IMR-90 (cell line): ENCODE data around the gene CATSPERE. TPM values are rescaled to one million over a fixed set of nuclear protein-coding genes. Genes with fewer than 3 reads are reported as not detected.

Experiments
- ATAC-seq: fragments of 200-7000 bp; cut with Tn5 transposase; 2 replicates; pipeline ENCODE4 v1.9.1; 2020; ENCODE audit warnings: low read depth, mild to moderate bottlenecking, moderate library complexity
- BruUV-seq: library from RNA; stranded (reverse); fragments of 400-500 nt; replicated peaks from 2 replicates; lab custom pipeline; 2021; lab: Mats Ljungman, UMichigan
- CTCF ChIA-PET: fragments of 300-600 bp; formaldehyde crosslinking; extraction: SDS; loops from one replicate; lab custom pipeline; 2021; ENCODE audit warnings: antibody characterized with exemption; lab: Yijun Ruan, JAX
- POLR2A ChIA-PET: fragments of 300-600 bp; sonication (Branson Sonifier 250); formaldehyde crosslinking; loops from one replicate; lab custom pipeline; 2022; ENCODE audit warnings: antibody characterized with exemption; ENCODE audit not compliant: unreplicated experiment; lab: Charles Lee
- DNase-seq: peaks from one replicate; pipeline ENCODE4 v3.0.0; 2013
- H2AFZ ChIP-seq: replicated peaks from 2 replicates; pipeline ENCODE3; 2013; ENCODE audit warnings: low read length, mild to moderate bottlenecking; ENCODE audit not compliant: poor library complexity
- H2AK5ac ChIP-seq: 2 replicates; pipeline ENCODE4 v1.6.1; 2013; ENCODE audit warnings: low read depth, low read length, inconsistent platforms
- H2AK9ac ChIP-seq: replicated peaks from 2 replicates; pipeline ENCODE3; 2013; ENCODE audit warnings: mild to moderate bottlenecking, low read depth, low read length, moderate library complexity; ENCODE audit not compliant: poor library complexity
- H2BK120ac ChIP-seq: 2 replicates; pipeline ENCODE4 v1.6.1; 2013; ENCODE audit warnings: low read depth, low read length, inconsistent platforms
- H2BK15ac ChIP-seq: 3 replicates; pipeline ENCODE4 v1.6.1; 2013; ENCODE audit warnings: low read depth, low read length, inconsistent platforms
- H2BK20ac ChIP-seq: 2 replicates; pipeline ENCODE4 v1.6.1; 2013; ENCODE audit warnings: low read depth, mild to moderate bottlenecking, inconsistent platforms, low read length, moderate library complexity
- H2BK5ac ChIP-seq: 2 replicates; pipeline ENCODE4 v1.6.1; 2013; ENCODE audit warnings: mild to moderate bottlenecking, low read depth, low read length, inconsistent platforms; ENCODE audit not compliant: poor library complexity, severe bottlenecking
- H3K14ac ChIP-seq: replicated peaks from 2 replicates; pipeline ENCODE4 v1.6.1; 2013; ENCODE audit warnings: low read depth, low read length, inconsistent platforms
- H3K18ac ChIP-seq: 2 replicates; pipeline ENCODE4 v1.6.1; 2013; ENCODE audit warnings: low read depth, low read length, control low read depth
- H3K23ac ChIP-seq: 2 replicates; pipeline ENCODE4 v1.6.1; 2013; ENCODE audit warnings: low read depth, low read length, inconsistent platforms
- H3K27ac ChIP-seq: 2 replicates; pipeline ENCODE4 v1.5.1; 2013; ENCODE audit warnings: mild to moderate bottlenecking, control low read depth, low read length; ENCODE audit not compliant: insufficient read depth
- H3K27me3 ChIP-seq: 2 replicates; pipeline ENCODE4 v1.6.1; 2013; ENCODE audit warnings: low read length; ENCODE audit not compliant: control insufficient read depth, insufficient read depth
- H3K36me3 ChIP-seq: 2 replicates; pipeline ENCODE4 v1.6.1; 2013; ENCODE audit warnings: low read length, mixed read lengths; ENCODE audit not compliant: control insufficient read depth, insufficient read depth
- H3K4ac ChIP-seq: 2 replicates; pipeline ENCODE4 v1.6.1; 2013; ENCODE audit warnings: low read depth, low read length, inconsistent platforms
- H3K4me1 ChIP-seq: 2 replicates; pipeline ENCODE4 v1.6.1; 2013; ENCODE audit warnings: low read length, mixed read lengths; ENCODE audit not compliant: control insufficient read depth, insufficient read depth
- H3K4me2 ChIP-seq: 2 replicates; pipeline ENCODE4 v1.6.1; 2013; ENCODE audit warnings: low read depth, mild to moderate bottlenecking, control low read depth, low read length, moderate library complexity
- H3K4me3 ChIP-seq: 2 replicates; pipeline ENCODE4 v1.5.1; 2013; ENCODE audit warnings: low read depth, mild to moderate bottlenecking, control low read depth, low read length, moderate library complexity; ENCODE audit not compliant: insufficient read depth
- H3K56ac ChIP-seq: 2 replicates; pipeline ENCODE4 v1.6.1; 2013; ENCODE audit warnings: low read length, inconsistent platforms; ENCODE audit not compliant: insufficient read depth; ENCODE audit errors: extremely low read depth
- H3K79me1 ChIP-seq, 2 experiments: 2 replicates each; pipeline ENCODE4 v1.6.1; 2013; ENCODE audit warnings: low read length in 2 of 2, inconsistent platforms in 1 of 2, low read depth in 1 of 2
- H3K9ac ChIP-seq: 2 replicates; pipeline ENCODE4 v1.6.1; 2013; ENCODE audit warnings: low read depth, low read length, control low read depth
- H3K9me1 ChIP-seq: 2 replicates; pipeline ENCODE4 v1.6.1; 2013; ENCODE audit warnings: low read length, inconsistent platforms; ENCODE audit not compliant: insufficient read depth
- H3K9me3 ChIP-seq: 2 replicates; pipeline ENCODE4 v1.6.1; 2013; ENCODE audit warnings: low read length; ENCODE audit not compliant: control insufficient read depth, insufficient read depth
- H4K20me1 ChIP-seq: 2 replicates; pipeline ENCODE4 v1.6.1; 2013; ENCODE audit warnings: low read length, inconsistent platforms; ENCODE audit not compliant: insufficient read depth
- H4K5ac ChIP-seq: 2 replicates; pipeline ENCODE4 v1.6.1; 2013; ENCODE audit warnings: mild to moderate bottlenecking, low read depth, low read length, control low read depth
- H4K8ac ChIP-seq, 2 experiments: 2 replicates each; pipeline ENCODE4 v1.6.1; 2013; ENCODE audit warnings: low read depth in 2 of 2, low read length in 2 of 2, control low read depth in 1 of 2, inconsistent platforms in 1 of 2
- H4K91ac ChIP-seq: 2 replicates; pipeline ENCODE4 v1.6.1; 2013; ENCODE audit warnings: low read depth, low read length, inconsistent platforms; ENCODE audit not compliant: insufficient read depth
- BHLHE40 ChIP-seq: fragments of 150-350 bp; IDR thresholded peaks from 2 replicates; pipeline ENCODE4 v1.6.1; 2016; ENCODE audit warnings: mild to moderate bottlenecking, low read depth, low read length
- CEBPB ChIP-seq: IDR thresholded peaks from 2 replicates; pipeline ENCODE4 v1.6.1; 2012; ENCODE audit warnings: low read depth, low read length, improper control_type of control experiment
- CHD1 ChIP-seq: IDR thresholded peaks from 2 replicates; pipeline ENCODE4 v1.6.1; 2012; ENCODE audit warnings: low read depth, low read length, improper control_type of control experiment
- CTCF ChIP-seq: conservative IDR thresholded peaks from 2 replicates; pipeline ENCODE4 v1.5.1; 2012; ENCODE audit warnings: mild to moderate bottlenecking, low read depth, low read length, improper control_type of control experiment
- FOS ChIP-seq: fragments of 150-350 bp; IDR thresholded peaks from 2 replicates; pipeline ENCODE4 v1.6.1; 2016; ENCODE audit warnings: low read depth, low read length
- MAFK ChIP-seq: IDR thresholded peaks from 2 replicates; pipeline ENCODE4 v1.6.1; 2012; ENCODE audit warnings: low read depth, low read length, improper control_type of control experiment
- MAZ ChIP-seq: IDR thresholded peaks from 2 replicates; pipeline ENCODE4 v1.6.1; 2012; ENCODE audit warnings: low read depth, mild to moderate bottlenecking, low read length, improper control_type of control experiment, moderate library complexity, borderline replicate concordance
- MXI1 ChIP-seq: IDR thresholded peaks from 2 replicates; pipeline ENCODE4 v1.6.1; 2012; ENCODE audit warnings: low read depth, mild to moderate bottlenecking, low read length, moderate library complexity, borderline replicate concordance
- NFE2L2 ChIP-seq: fragments of 150-350 bp; IDR thresholded peaks from 2 replicates; pipeline ENCODE4 v1.6.1; 2016; ENCODE audit warnings: low read depth, mild to moderate bottlenecking, low read length
- POLR2A ChIP-seq: IDR thresholded peaks from 2 replicates; pipeline ENCODE4 v1.6.1; 2012; ENCODE audit warnings: mild to moderate bottlenecking, low read depth, low read length
- RAD21 ChIP-seq: IDR thresholded peaks from 2 replicates; pipeline ENCODE4 v1.6.1; 2012; ENCODE audit warnings: low read length, improper control_type of control experiment
- RCOR1 ChIP-seq: IDR thresholded peaks from 2 replicates; pipeline ENCODE4 v1.6.1; 2012; ENCODE audit warnings: mild to moderate bottlenecking, low read length, improper control_type of control experiment; ENCODE audit not compliant: insufficient replicate concordance
- RFX5 ChIP-seq: IDR thresholded peaks from 2 replicates; pipeline ENCODE4 v1.8.0; 2012; ENCODE audit warnings: low read depth, mild to moderate bottlenecking, low read length, moderate library complexity
- SMC3 ChIP-seq: fragments of 150-350 bp; IDR thresholded peaks from 2 replicates; pipeline ENCODE4 v1.6.1; 2016; ENCODE audit warnings: low read depth, mild to moderate bottlenecking, antibody characterized with exemption, low read length, moderate library complexity
- USF2 ChIP-seq: fragments of 150-350 bp; IDR thresholded peaks from 2 replicates; pipeline ENCODE4 v1.6.1; 2017; ENCODE audit warnings: mild to moderate bottlenecking, antibody characterized with exemption, low read length, low read depth
- WGBS, 2 experiments: methylation state at CpG; one replicate each; pipeline versions ENCODE4 v1.1.5 to v1.1.7; 2013; ENCODE audit warnings: missing lambda C conversion rate in 2 of 2; ENCODE audit not compliant: insufficient read length in 1 of 2; ENCODE audit errors: extremely low coverage in 2 of 2; 5-methylcytosine and 5-hydroxymethylcytosine counted together
- dilution Hi-C: fragments of 300-500 bp; cut with HindIII; formaldehyde crosslinking; loops from one replicate; pipeline ENCODE4 v1.14.3; 2018; ENCODE audit warnings: low sequenced_read_pairs; ENCODE audit not compliant: unreplicated experiment
- in situ Hi-C: fragments of 300-500 bp; cut with MboI; formaldehyde crosslinking; loops from 3 replicates; pipeline ENCODE4 v1.14.3; 2019; ENCODE audit warnings: low sequenced_read_pairs, inconsistent platforms, mixed read lengths
- intact Hi-C: fragments of 100-400 bp; cut with micrococcal nuclease; formaldehyde crosslinking; loops from 2 replicates; pipeline ENCODE4 v1.10.0; 2022
- polyA plus RNA-seq, 3 experiments: library from polyadenylated mRNA; depleted of rRNA; stranded (reverse); fragments of >200 nt; gene quantifications; 2 replicates each; pipeline ENCODE4 v1.2.3, GENCODE V29; 2012; ENCODE audit warnings: low replicate concordance in 1 of 3
- total RNA-seq: library from RNA; depleted of rRNA; stranded (reverse); fragments of >200 nt; gene quantifications from 2 replicates; pipeline ENCODE4 v1.2.3, GENCODE V29; 2012

CATSPERE gene
- total and polyA plus RNA-seq, 2 of the 4 experiments (the other 2 are of a cell fraction): 0.07 to 0.18 TPM

DNA sequence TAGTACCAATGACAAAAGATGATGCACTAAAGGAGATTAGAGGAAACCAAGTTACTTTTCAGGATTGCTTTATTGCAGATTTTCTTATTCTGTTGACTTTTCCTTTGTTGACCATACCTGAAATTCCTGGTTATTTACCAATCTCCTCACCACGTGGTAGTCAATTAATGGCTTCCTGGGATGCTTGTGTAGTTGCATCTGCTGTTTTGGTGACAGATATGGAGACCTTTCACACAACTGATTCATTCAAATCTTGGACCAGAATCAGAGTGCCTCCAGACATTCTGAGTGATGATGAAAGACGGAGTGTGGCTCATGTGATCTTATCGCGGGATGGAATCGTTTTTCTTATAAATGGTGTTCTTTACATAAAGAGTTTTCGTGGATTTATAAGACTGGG lies 91.3 kb downstream of the CATSPERE start:
- Histone ChIP-seq H3K9me3 (no peaks in the 10 kb centered on the region), H3K27me3 (no peaks in the 10 kb centered on the region), H4K20me1 (no peaks in the 10 kb centered on the region), H4K5ac (no peak overlapping the region), H2BK20ac (no peak overlapping the region), H2BK5ac (no peak overlapping the region), H3K4me2 (no peak overlapping the region), H2BK15ac (no peak overlapping the region), H3K4ac (no peak overlapping the region), H3K23ac (no peak overlapping the region), H3K4me3 (no peak overlapping the region), H3K9ac (no peak overlapping the region), H3K18ac (no peak overlapping the region), H2AFZ (no peak overlapping the region), H3K56ac (no peak overlapping the region), H3K27ac (no peak overlapping the region), H3K9me1 (no peaks in the 10 kb centered on the region), H3K36me3 (no peaks in the 10 kb centered on the region), H3K14ac (no peak overlapping the region), H4K91ac (no peak overlapping the region), H4K8ac (no peak overlapping the region), H2AK9ac (no peak overlapping the region), H2BK120ac (no peak overlapping the region), H3K4me1 (no peaks in the 10 kb centered on the region), H2AK5ac (no peak overlapping the region), H3K79me1 (no peaks in the 10 kb centered on the region)
- intact Hi-C loops (no loop called here), dilution Hi-C loops (no loop called here), in situ Hi-C loops (no loop called here)
- no peak for DNase-seq
- ChIA-PET CTCF (no interaction called here), POLR2A (no interaction called here)
- no CpG with 5 or more reads among the region's 6 CpGs for WGBS, 2 experiments
- no TSS peak for BruUV-seq
- TF ChIP-seq MAZ: no peak
- no peak for TF ChIP-seq RAD21
- TF ChIP-seq CHD1: no peak
- TF ChIP-seq RCOR1: no peak
- TF ChIP-seq POLR2A: no peak
- TF ChIP-seq FOS: no peak
- no peak for TF ChIP-seq MXI1
- no peak for TF ChIP-seq SMC3
- no peak for TF ChIP-seq NFE2L2
- no peak for TF ChIP-seq MAFK
- no peak for TF ChIP-seq USF2
- no peak for TF ChIP-seq BHLHE40
- TF ChIP-seq RFX5: no peak
- TF ChIP-seq CEBPB: no peak
- no peak for TF ChIP-seq CTCF
- no peak for ATAC-seq
